AG04450 (cell line): ENCODE measurements around the gene PHIP. TPM values are rescaled to one million over a fixed set of nuclear protein-coding genes. Genes with fewer than 3 reads are reported as not detected.

ENCODE experiments used
- CTCF ChIA-PET: fragments of 300-600, 350-600 bp; formaldehyde crosslinking; extraction: SDS; loops from one replicate; lab custom pipeline; 2022; ENCODE audit warnings: antibody characterized with exemption, inconsistent platforms; lab: Charles Lee
- POLR2A ChIA-PET: fragments of 350-600 bp; formaldehyde crosslinking; extraction: SDS; loops from one replicate; lab custom pipeline; 2021; ENCODE audit warnings: antibody characterized with exemption, inconsistent platforms; lab: Yijun Ruan, JAX
- DNase-seq: peaks from one replicate; pipeline ENCODE4 v3.0.0-alpha.2; 2011; ENCODE audit warnings: low read depth, low spot score
- H3K27ac ChIP-seq: one replicate; pipeline ENCODE4 v1.5.1; 2012; ENCODE audit warnings: low read depth, low read length, control low read depth
- H3K27me3 ChIP-seq: one replicate; pipeline ENCODE4 v1.6.0; 2012; ENCODE audit warnings: low read length; ENCODE audit not compliant: control insufficient read depth, insufficient read depth
- H3K4me3 ChIP-seq: 2 replicates; pipeline ENCODE4 v1.5.1; 2011; ENCODE audit warnings: mild to moderate bottlenecking, low read depth, low read length, control low read depth
- H3K9me3 ChIP-seq: 2 replicates; pipeline ENCODE4 v1.5.1; 2012; ENCODE audit warnings: low read length; ENCODE audit not compliant: control insufficient read depth, insufficient read depth
- CTCF ChIP-seq: IDR thresholded peaks from 2 replicates; pipeline ENCODE4 v1.5.1; 2011; ENCODE audit warnings: low read depth, low read length, control low read depth, inconsistent platforms
- polyA plus RNA-seq: library from polyadenylated mRNA; depleted of rRNA; stranded (reverse); fragments of >200 nt; gene quantifications from 2 replicates; pipeline ENCODE4 v1.2.3, GENCODE V29; 2011

Gene PHIP
- polyA plus RNA-seq, 1 experiment: 11.1 TPM

- no peak for DNase-seq
- no peak for TF ChIP-seq CTCF
- Histone ChIP-seq H3K9me3 (no peaks in the 10 kb centered on the region), H3K4me3 (no peak overlapping the region), H3K27me3 (no peaks in the 10 kb centered on the region), H3K27ac (no peak overlapping the region)
- CTCF ChIA-PET: no interaction called here
- POLR2A ChIA-PET: no interaction called here
These were observed 68.2 kb downstream of the PHIP start for GRCh38 chr6:79009819-79010218.

GRCh38 chr6:79005497-79005896 lies 72.6 kb downstream of the PHIP start:
- H3K27me3 ChIP-seq: no peaks in the 10 kb centered on the region
- DNase-seq: no peak
- POLR2A ChIA-PET: no interaction called here
- TF ChIP-seq CTCF: no peak
- H3K4me3 ChIP-seq: no peak overlapping the region
- H3K27ac ChIP-seq: no peak overlapping the region
- no peaks in the 10 kb centered on the region for H3K9me3 ChIP-seq
- CTCF ChIA-PET: no interaction called here

DNA sequence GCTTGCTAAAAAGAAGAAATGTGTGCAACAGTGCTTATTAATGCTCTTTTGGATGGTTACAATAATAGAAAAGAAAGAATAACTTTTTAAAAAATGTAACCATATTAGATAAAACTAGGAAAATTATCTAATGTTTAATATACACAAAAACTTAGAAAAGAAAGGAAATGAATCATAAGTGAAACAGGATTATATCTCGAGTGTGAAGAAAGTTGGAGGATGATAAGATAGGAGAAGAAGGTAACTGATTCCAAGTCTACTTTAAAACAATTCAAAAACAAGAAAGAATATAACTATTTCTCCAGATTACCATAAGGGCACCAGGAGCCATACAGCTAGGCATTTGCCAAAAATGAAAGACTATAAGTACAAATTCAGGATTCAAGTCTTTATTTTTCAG lies 73.0 kb downstream of the PHIP start:
- Histone ChIP-seq H3K9me3 (no peaks in the 10 kb centered on the region), H3K27me3 (no peaks in the 10 kb centered on the region), H3K4me3 (no peak overlapping the region), H3K27ac (no peak overlapping the region)
- no peak for DNase-seq
- ChIA-PET CTCF (no interaction called here), POLR2A (no interaction called here)
- TF ChIP-seq CTCF: no peak

DNA sequence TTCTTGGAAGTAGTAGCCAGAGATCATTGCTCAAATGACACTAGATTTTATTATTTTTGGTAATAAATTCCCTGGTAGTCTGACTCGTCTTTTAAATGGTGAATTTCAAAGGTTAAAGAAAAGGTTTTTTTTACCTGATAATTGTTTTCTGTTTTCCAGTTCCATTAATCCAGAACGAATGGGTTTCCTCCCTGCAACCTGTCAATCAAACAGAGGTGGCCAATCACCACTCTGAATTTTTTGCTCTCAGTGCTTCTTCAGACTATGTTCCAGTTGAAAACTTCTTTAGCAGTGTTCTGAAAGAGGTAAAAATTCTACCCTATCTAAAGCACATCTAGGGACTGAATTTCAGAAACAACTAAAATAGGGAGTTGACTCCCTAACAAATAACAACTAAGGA lies 73.8 kb downstream of the PHIP start:
- Histone ChIP-seq H3K27me3 (no peaks in the 10 kb centered on the region), H3K4me3 (no peak overlapping the region), H3K27ac (no peak overlapping the region), H3K9me3 (no peaks in the 10 kb centered on the region)
- CTCF ChIA-PET: no interaction called here
- TF ChIP-seq CTCF: no peak
- no peak for DNase-seq
- POLR2A ChIA-PET: no interaction called here

GRCh38 chr6:79001415-79001814 lies 76.6 kb downstream of the PHIP start:
- H3K27me3 ChIP-seq: no peaks in the 10 kb centered on the region
- ChIA-PET CTCF (no interaction called here), POLR2A (no interaction called here)
- no peak for DNase-seq
- TF ChIP-seq CTCF: no peak
- H3K4me3 ChIP-seq: no peak overlapping the region
- H3K27ac ChIP-seq: no peak overlapping the region
- no peaks in the 10 kb centered on the region for H3K9me3 ChIP-seq
